SK-N-SH (cell line): ENCODE results near the gene PCDHB1. TPM values are rescaled to one million over a fixed set of nuclear protein-coding genes. Genes with fewer than 3 reads are reported as not detected.

Experiments
- CTCF ChIA-PET: fragments of 300-600, 350-600 bp; formaldehyde crosslinking; extraction: SDS; loops from one replicate; lab custom pipeline; 2021; lab: Yijun Ruan, JAX
- POLR2A ChIA-PET: fragments of 350-600 bp; sonication (Branson Sonifier 250); formaldehyde crosslinking; extraction: SDS; loops from one replicate; lab custom pipeline; 2020; ENCODE audit warnings: antibody characterized with exemption, inconsistent platforms; lab: Yijun Ruan, JAX
- DNase-seq: peaks from one replicate; pipeline ENCODE4 v3.0.0; 2012
- H2AFZ ChIP-seq: fragments of 200-600 bp; sonication (generic); 2 replicates; pipeline ENCODE4 v1.8.1; 2016; ENCODE audit warnings: antibody characterized with exemption, mild to moderate bottlenecking, low read depth
- H3F3A ChIP-seq: fragments of 200-600 bp; sonication (generic); replicated peaks from 2 replicates; pipeline ENCODE3; 2016; ENCODE audit warnings: antibody characterized with exemption, mild to moderate bottlenecking; ENCODE audit not compliant: insufficient read depth
- H3K27ac ChIP-seq, 2 experiments: fragments of 200-500 bp in 1 of 2; fragments of 200-600 bp in 1 of 2; sonication (Bioruptor generic) in 1 of 2; sonication (generic), shearing (Covaris generic) in 1 of 2; 2 replicates each; pipeline versions ENCODE4 v1.5.1 to v1.6.1; 2014 to 2016; ENCODE audit warnings: low read depth in 2 of 2, inconsistent platforms in 1 of 2, low read length in 1 of 2, mild to moderate bottlenecking in 1 of 2, mixed read lengths in 1 of 2
- H3K27me3 ChIP-seq: fragments of 200-600 bp; sonication (generic), shearing (Covaris generic); 2 replicates; pipeline ENCODE4 v1.6.1; 2016; ENCODE audit warnings: mixed run types; ENCODE audit not compliant: insufficient read depth
- H3K36me3 ChIP-seq, 2 experiments: fragments of 200-500 bp in 1 of 2; fragments of 200-600 bp in 1 of 2; sonication (Bioruptor generic) in 1 of 2; sonication (generic) in 1 of 2; replicated peaks in 1 of 2; 2 replicates each; pipeline versions ENCODE3 to v1.5.1; 2014 to 2016; ENCODE audit warnings: low read length in 1 of 2, mild to moderate bottlenecking in 1 of 2; ENCODE audit not compliant: insufficient read depth in 2 of 2, control insufficient read depth in 1 of 2
- H3K4me1 ChIP-seq, 2 experiments: fragments of 200-500 bp in 1 of 2; fragments of 200-600 bp in 1 of 2; sonication (Bioruptor generic) in 1 of 2; sonication (generic), shearing (Covaris generic) in 1 of 2; 2 replicates each; pipeline versions ENCODE4 v1.5.1 to v1.6.1; 2014 to 2016; ENCODE audit warnings: low read depth in 1 of 2, low read length in 1 of 2, mixed run types in 1 of 2; ENCODE audit not compliant: insufficient read depth in 2 of 2, control insufficient read depth in 1 of 2
- H3K4me2 ChIP-seq: fragments of 200-600 bp; sonication (generic), shearing (Covaris generic); 2 replicates; pipeline ENCODE4 v1.6.1; 2017; ENCODE audit warnings: mixed run types
- H3K4me3 ChIP-seq, 2 experiments: fragments of 200-500 bp in 1 of 2; fragments of 200-600 bp in 1 of 2; sonication (Bioruptor generic) in 1 of 2; sonication (generic), shearing (Covaris generic) in 1 of 2; 2 replicates each; pipeline versions ENCODE4 v1.5.1 to v1.8.1; 2014 to 2016; ENCODE audit warnings: low read depth in 2 of 2, inconsistent platforms in 1 of 2, low read length in 1 of 2, mild to moderate bottlenecking in 1 of 2, mixed read lengths in 1 of 2, moderate library complexity in 1 of 2
- H3K79me2 ChIP-seq: fragments of 200-600 bp; sonication (generic); 2 replicates; pipeline ENCODE4 v1.8.1; 2017; ENCODE audit warnings: mild to moderate bottlenecking; ENCODE audit not compliant: insufficient read depth
- H3K9ac ChIP-seq: fragments of 200-600 bp; sonication (generic); 2 replicates; pipeline ENCODE4 v1.6.1; 2017; ENCODE audit warnings: mixed run types
- H3K9me2 ChIP-seq: fragments of 200-600 bp; sonication (generic); 2 replicates; pipeline ENCODE4 v1.6.1; 2017; ENCODE audit warnings: mixed run types
- H3K9me3 ChIP-seq: fragments of 200-600 bp; sonication (generic); 2 replicates; pipeline ENCODE4 v1.6.1; 2017; ENCODE audit warnings: mixed run types, mild to moderate bottlenecking, moderate library complexity
- H4K20me1 ChIP-seq: fragments of 200-600 bp; sonication (generic); 2 replicates; pipeline ENCODE4 v1.6.1; 2017; ENCODE audit warnings: mild to moderate bottlenecking, mixed run types; ENCODE audit not compliant: insufficient read depth
- CHD2 ChIP-seq: fragments of 150-350 bp; IDR thresholded peaks from 2 replicates; pipeline ENCODE4 v1.6.1; 2018; ENCODE audit warnings: low read length; ENCODE audit not compliant: partially characterized antibody
- EP300 ChIP-seq, 2 experiments: IDR thresholded peaks; 2 replicates each; pipeline versions ENCODE4 v1.4.0 to v1.6.1; 2012; ENCODE audit warnings: borderline replicate concordance in 1 of 2, low read depth in 1 of 2, low read length in 1 of 2
- EZH2phosphoT487 ChIP-seq: fragments of 200-600 bp; sonication (generic); IDR thresholded peaks from 2 replicates; pipeline ENCODE4 v1.6.1; 2017; ENCODE audit warnings: low read depth, mixed run types, mild to moderate bottlenecking, antibody characterized with exemption, moderate library complexity, borderline replicate concordance
- FOXJ3 ChIP-seq: sonication (generic); formaldehyde crosslinking; IDR thresholded peaks from 2 replicates; pipeline ENCODE4 v1.5.1; 2020; ENCODE audit warnings: mild to moderate bottlenecking, missing genetic modification reagents
- GATA2 ChIP-seq: sonication (generic); formaldehyde crosslinking; IDR thresholded peaks from 2 replicates; pipeline ENCODE4 v1.5.0; 2020; ENCODE audit warnings: mild to moderate bottlenecking, missing genetic modification reagents
- JUND ChIP-seq: IDR thresholded peaks from 2 replicates; pipeline ENCODE4 v1.4.0; 2012
- NRF1 ChIP-seq: IDR thresholded peaks from 2 replicates; pipeline ENCODE4 v1.6.1; 2012; ENCODE audit warnings: low read depth, mild to moderate bottlenecking, low read length
- PBX3 ChIP-seq: IDR thresholded peaks from 2 replicates; pipeline ENCODE4; 2012
- RFX5 ChIP-seq: IDR thresholded peaks from 2 replicates; pipeline ENCODE4 v1.6.1; 2012; ENCODE audit warnings: mild to moderate bottlenecking, improper control_type of control experiment, low read length
- SMC3 ChIP-seq: IDR thresholded peaks from 2 replicates; pipeline ENCODE4 v1.6.1; 2012; ENCODE audit warnings: low read depth, low read length, improper control_type of control experiment
- TCF12 ChIP-seq: IDR thresholded peaks from 2 replicates; pipeline ENCODE4 v1.4.0; 2012
- ZBTB33 ChIP-seq: IDR thresholded peaks from 2 replicates; pipeline ENCODE4 v1.4.0; 2012; ENCODE audit warnings: low read depth, borderline replicate concordance
- WGBS: methylation state at CpG from one replicate; pipeline ENCODE4 v1.1.6; 2017; ENCODE audit warnings: low lambda C conversion rate; 5-methylcytosine and 5-hydroxymethylcytosine counted together
- polyA plus RNA-seq, 3 experiments: library from polyadenylated mRNA; depleted of rRNA; stranded (reverse); fragments of >200 nt; gene quantifications; 2 replicates each; pipeline ENCODE4 v1.2.3, GENCODE V29; 2012

The PCDHB1 gene
- polyA plus RNA-seq, 1 of the 3 experiments (the other 2 are of a cell fraction) = not detected

GRCh38 chr5:141041427-141041785, 9.8 kb upstream of the PCDHB1 start (continued):
- TF ChIP-seq ZBTB33 (no peak), RFX5 (no peak)
- TF ChIP-seq, all 33 proteins: peak for 0

- H3K4me2 ChIP-seq = no peak overlapping the region
- no peak overlapping the region for H2AFZ ChIP-seq
- no peaks in the 10 kb centered on the region for H3K79me2 ChIP-seq
- no peaks in the 10 kb centered on the region for H3K27me3 ChIP-seq
- no peaks in the 10 kb centered on the region for H3K9me2 ChIP-seq
- no peaks in the 10 kb centered on the region for H4K20me1 ChIP-seq
- no peaks in the 10 kb centered on the region for H3F3A ChIP-seq
- CTCF ChIA-PET = interaction anchor here (1.1 to 9.0 kb wide), 10 partner anchors 44 to 257 kb away, joined by 3 to 194 read pairs (median 34); partner anchors contain the start of genes PCDHA1, PCDHA12, PCDHA4 and PCDHA8
- H3K4me1 ChIP-seq = peaks cover 0 to 7% of the 10 kb centered on the region in 2 experiments; a peak in 2 of 4 replicates
- no peak overlapping the region for H3K9ac ChIP-seq
- TF ChIP-seq GATA2 (CRISPR knock-in tag) (no peak), NRF1 (no peak), CHD2 (no peak)
- 4% methylated on average over 1 of the region's 1 CpG for WGBS
- H3K4me3 ChIP-seq = no peak overlapping the region
- H3K36me3 ChIP-seq = no peaks in the 10 kb centered on the region
- H3K9me3 ChIP-seq = no peaks in the 10 kb centered on the region
- POLR2A ChIA-PET = no interaction called here
- no peak overlapping the region for H3K27ac ChIP-seq
- DNase-seq = no peak
These were observed 8.6 kb upstream of the PCDHB1 start for GRCh38 chr5:141042555-141042954.

- no peak overlapping the region for H2AFZ ChIP-seq
- WGBS = 23% methylated on average over 19 of the region's 19 CpGs
- TF ChIP-seq ZBTB33 = no peak
- TF ChIP-seq EP300 (IDR thresholded peaks at IDR 0.05; ENCODE audit: borderline replicate concordance in 1 of 2, low read depth in 1 of 2, low read length in 1 of 2) = no peak
- no peak for TF ChIP-seq EZH2phosphoT487
- no peak for TF ChIP-seq RFX5
- no peak for TF ChIP-seq SMC3
- no peak for TF ChIP-seq JUND
- TF ChIP-seq FOXJ3 (CRISPR knock-in tag) = no peak
- no peak for TF ChIP-seq PBX3
- TF ChIP-seq TCF12 = no peak
- H3K4me3 ChIP-seq = peak overlapping the region; percentile 47 to 60
- H3K79me2 ChIP-seq = no peaks in the 10 kb centered on the region
- H3K9me3 ChIP-seq = no peaks in the 10 kb centered on the region
- DNase-seq = peak; percentile 17
- no peaks in the 10 kb centered on the region for H3K27me3 ChIP-seq
- no peak overlapping the region for H3K27ac ChIP-seq
- no peaks in the 10 kb centered on the region for H4K20me1 ChIP-seq
- peaks cover 0 to 8% of the 10 kb centered on the region in 2 experiments; a peak in 1 of 4 replicates for H3K4me1 ChIP-seq
- no peaks in the 10 kb centered on the region for H3K36me3 ChIP-seq
- H3K4me2 ChIP-seq = peak overlapping the region; percentile 62
- H3K9me2 ChIP-seq = no peaks in the 10 kb centered on the region
- POLR2A ChIA-PET = interaction anchor here (1.1 kb wide), 1 partner anchor 210 kb away, joined by 3 read pairs; no protein-coding TSS in a partner anchor
- CTCF ChIA-PET = interaction anchor here (0.9 to 9.1 kb wide), 8 partner anchors 11 to 513 kb away, joined by 3 to 103 read pairs (median 4); partner anchors contain the start of genes PCDHA12, PCDHA4, PCDHA8 and PCDHB16
- no peak overlapping the region for H3K9ac ChIP-seq
- no peaks in the 10 kb centered on the region for H3F3A ChIP-seq
These were observed 320 bp downstream of the PCDHB1 start for GRCh38 chr5:141051521-141051866.
